Endothelial cell of umbilical vein (primary cell): ENCODE measurements around the gene CLSTN2. TPM values are rescaled to one million over a fixed set of nuclear protein-coding genes. Genes with fewer than 3 reads are reported as not detected.

Experiments used
- BruUV-seq: library from RNA; stranded (reverse); fragments of 400-500 nt; replicated peaks from 2 replicates; lab custom pipeline; 2021; lab: Mats Ljungman, UMichigan
- CTCF ChIA-PET: fragments of 300-600, 350-600 bp; sonication (Branson Sonifier 250); formaldehyde crosslinking; loops from one replicate; lab custom pipeline; 2021; ENCODE audit warnings: antibody characterized with exemption, inconsistent platforms; lab: Charles Lee
- POLR2A ChIA-PET: fragments of 300-600, 350-600 bp; sonication (Branson Sonifier 250); formaldehyde crosslinking; loops from one replicate; lab custom pipeline; 2021; ENCODE audit warnings: antibody characterized with exemption, inconsistent platforms; lab: Charles Lee
- DNase-seq: peaks from one replicate; pipeline ENCODE4 v3.0.0-alpha.2; 2011; ENCODE audit warnings: low read depth, low spot score
- FAIRE-seq: peaks from 2 replicates; lab custom pipeline; 2011; peaks lifted over from hg19 to GRCh38; lab: Jason Lieb, UNC
- H2AFZ ChIP-seq: 2 replicates; pipeline ENCODE4 v1.6.0; 2012; ENCODE audit warnings: low read depth, low read length, control low read depth, inconsistent platforms
- H3K27ac ChIP-seq: 2 replicates; pipeline ENCODE4 v1.5.1; 2011; ENCODE audit warnings: low read depth, mild to moderate bottlenecking, control low read depth, low read length, moderate library complexity; ENCODE audit not compliant: insufficient read depth
- H3K27me3 ChIP-seq, 2 experiments: 2 replicates each; pipeline versions ENCODE4 v1.6.0 to v1.6.1; 2011; ENCODE audit warnings: low read length in 2 of 2, mixed read lengths in 1 of 2; ENCODE audit not compliant: control insufficient read depth in 2 of 2, insufficient read depth in 2 of 2
- H3K36me3 ChIP-seq, 2 experiments: 2 replicates in 1 of 2; 3 replicates in 1 of 2; pipeline ENCODE4 v1.5.1; 2011; ENCODE audit warnings: low read length in 2 of 2, mild to moderate bottlenecking in 1 of 2, moderate library complexity in 1 of 2; ENCODE audit not compliant: control insufficient read depth in 2 of 2, insufficient read depth in 2 of 2; ENCODE audit errors: extremely low read depth in 1 of 2
- H3K4me1 ChIP-seq: 3 replicates; pipeline ENCODE4 v1.5.1; 2011; ENCODE audit warnings: mild to moderate bottlenecking, low read length; ENCODE audit not compliant: control insufficient read depth, insufficient read depth; ENCODE audit errors: extremely low read depth
- H3K4me2 ChIP-seq: 2 replicates; pipeline ENCODE4 v1.6.1; 2011; ENCODE audit warnings: low read length, control low read depth, mixed read lengths; ENCODE audit not compliant: insufficient read depth
- H3K4me3 ChIP-seq, 3 experiments: fragments of 200-600 bp in 1 of 3; sonication (generic), shearing (Covaris generic) in 1 of 3; replicated peaks in 1 of 3; 2 replicates each; pipeline ENCODE4 v1.5.1; 2011 to 2016; ENCODE audit warnings: control low read depth in 3 of 3, low read length in 3 of 3, mild to moderate bottlenecking in 2 of 3, inconsistent platforms in 1 of 3, low read depth in 1 of 3, moderate library complexity in 1 of 3; ENCODE audit not compliant: insufficient read depth in 1 of 3
- H3K79me2 ChIP-seq: 2 replicates; pipeline ENCODE4 v1.6.0; 2012; ENCODE audit warnings: low read length, inconsistent platforms; ENCODE audit not compliant: control insufficient read depth, insufficient read depth
- H3K9ac ChIP-seq: replicated peaks from 2 replicates; pipeline ENCODE3; 2011; ENCODE audit warnings: low read length, control low read depth; ENCODE audit not compliant: insufficient read depth; ENCODE audit errors: extremely low read depth
- H3K9me1 ChIP-seq: replicated peaks from 3 replicates; pipeline ENCODE4 v1.6.0; 2011; ENCODE audit warnings: mild to moderate bottlenecking, low read length; ENCODE audit not compliant: control insufficient read depth, insufficient read depth; ENCODE audit errors: extremely low read depth
- H3K9me3 ChIP-seq: replicated peaks from 2 replicates; pipeline ENCODE4 v1.5.1; 2012; ENCODE audit warnings: low read length, inconsistent platforms; ENCODE audit not compliant: control insufficient read depth, insufficient read depth
- H4K20me1 ChIP-seq: replicated peaks from 2 replicates; pipeline ENCODE3; 2011; ENCODE audit warnings: mild to moderate bottlenecking, low read length; ENCODE audit not compliant: control insufficient read depth, insufficient read depth; ENCODE audit errors: extremely low read depth
- EZH2 ChIP-seq: IDR thresholded peaks from 2 replicates; pipeline ENCODE4 v1.6.1; 2012; ENCODE audit warnings: borderline replicate concordance, low read depth, mild to moderate bottlenecking, moderate library complexity, low read length, inconsistent platforms; ENCODE audit not compliant: severe bottlenecking
- FOS ChIP-seq: IDR thresholded peaks from 2 replicates; pipeline ENCODE4 v1.6.1; 2011; ENCODE audit warnings: mild to moderate bottlenecking, low read length, moderate library complexity, borderline replicate concordance; ENCODE audit not compliant: insufficient read depth
- GATA2 ChIP-seq: IDR thresholded peaks from 2 replicates; pipeline ENCODE4 v1.7.0; 2011; ENCODE audit warnings: low read depth, mild to moderate bottlenecking, moderate library complexity, mixed read lengths, low read length; ENCODE audit not compliant: insufficient read length, insufficient read depth
- JUN ChIP-seq: IDR thresholded peaks from 2 replicates; pipeline ENCODE4 v1.6.1; 2011; ENCODE audit warnings: borderline replicate concordance, low read depth; ENCODE audit not compliant: insufficient read length, insufficient read depth
- MYC ChIP-seq: IDR thresholded peaks from one replicate; pipeline ENCODE4 v1.6.1; 2011; ENCODE audit warnings: mild to moderate bottlenecking, low read depth, low read length
- POLR2A ChIP-seq: IDR thresholded peaks from 2 replicates; pipeline ENCODE4 v1.6.1; 2012; ENCODE audit warnings: low read depth, mild to moderate bottlenecking, control low read depth, low read length
- POLR2AphosphoS5 ChIP-seq: IDR thresholded peaks from 2 replicates; pipeline ENCODE4 v1.6.1; 2012; ENCODE audit warnings: low read depth, mild to moderate bottlenecking, control low read depth, low read length, moderate library complexity; ENCODE audit not compliant: insufficient read depth
- dilution Hi-C: fragments of 300-500 bp; cut with MboI; formaldehyde crosslinking; loops from one replicate; pipeline ENCODE4 v1.15.0; 2019; ENCODE audit warnings: low sequenced_read_pairs; ENCODE audit not compliant: extremely low pct_ligation_motif_present
- intact Hi-C: fragments of 100-400 bp; cut with micrococcal nuclease; formaldehyde crosslinking; loops from one replicate; pipeline ENCODE4 v1.10.0; 2022
- polyA plus RNA-seq, 4 experiments: library from polyadenylated mRNA; depleted of rRNA in 3 of 4; stranded (reverse) in 3 of 4; unstranded in 1 of 4; fragments of >200 nt; gene quantifications; 2 replicates each; pipeline versions ENCODE4 v1.2.1 to v1.2.3, GENCODE V29; 2011 to 2012; ENCODE audit warnings: missing spikeins in 1 of 4
- total RNA-seq: library from RNA; stranded (reverse); gene quantifications from 2 replicates; pipeline ENCODE4 v1.2.3, GENCODE V29; 2021
- TF ChIP-seq, protein P1 (sequence below), 2 donors: IDR thresholded peaks; 1 replicate in 1 of 2; 2 replicates in 1 of 2; pipeline ENCODE4 v1.5.1; 2011; ENCODE audit warnings: low read length in 2 of 2, mild to moderate bottlenecking in 2 of 2, moderate library complexity in 2 of 2, control low read depth in 1 of 2, inconsistent platforms in 1 of 2, low read depth in 1 of 2; ENCODE audit not compliant: insufficient read depth in 1 of 2; ENCODE audit errors: extremely low read depth in 1 of 2
- TF ChIP-seq, protein P2 (sequence below): IDR thresholded peaks from 2 replicates; pipeline ENCODE4 v1.6.1; 2011; ENCODE audit not compliant: insufficient read depth, insufficient read length

Gene CLSTN2
- total and polyA plus RNA-seq, 2 donors (not counting 3 experiments of a cell fraction or from before 2014, with no cell fraction given) = 0.26 to 0.38 TPM

DNA sequence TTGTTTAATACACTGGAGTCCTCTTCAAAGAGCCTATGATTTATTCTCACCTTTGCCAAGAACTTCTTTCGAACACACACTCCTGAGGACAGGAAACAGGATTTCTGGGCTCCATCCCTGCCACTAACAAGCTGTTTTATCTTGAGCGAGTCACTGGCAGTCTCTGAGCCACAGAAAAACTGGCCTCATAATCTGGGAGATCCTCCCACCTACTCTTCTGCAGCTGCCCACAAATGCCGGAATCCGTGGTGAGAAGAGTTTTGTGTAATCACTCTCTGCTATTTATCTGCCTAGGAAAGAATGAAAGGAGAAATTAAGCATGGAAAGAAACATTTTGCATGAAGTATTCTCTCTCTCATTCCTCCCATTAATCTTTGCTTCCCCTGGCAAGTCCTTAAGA is 570.9 kb downstream of the CLSTN2 start:
- POLR2A ChIA-PET = no interaction called here
- no peaks in the 10 kb centered on the region for H3K9me3 ChIP-seq
- H4K20me1 ChIP-seq = no peaks in the 10 kb centered on the region
- no peaks in the 10 kb centered on the region for H3K9me1 ChIP-seq
- intact Hi-C loops = no loop called here
- no peaks in the 10 kb centered on the region for H3K4me1 ChIP-seq
- no peaks in the 10 kb centered on the region for H3K79me2 ChIP-seq
- H3K27ac ChIP-seq = no peak overlapping the region
- H3K4me3 ChIP-seq = no peak overlapping the region
- H3K36me3 ChIP-seq = no peaks in the 10 kb centered on the region
- FAIRE-seq (no peak), DNase-seq (no peak)
- H3K27me3 ChIP-seq = no peaks in the 10 kb centered on the region
- no peak overlapping the region for H2AFZ ChIP-seq
- no peak overlapping the region for H3K4me2 ChIP-seq
- H3K9ac ChIP-seq = no peak overlapping the region
- dilution Hi-C loops = no loop called here
- CTCF ChIA-PET = no interaction called here
- no TSS peak for BruUV-seq
- TF ChIP-seq POLR2AphosphoS5 (no peak), POLR2A (no peak), EZH2 (no peak), MYC (no peak), GATA2 (no peak), FOS (no peak), JUN (no peak)
- TF ChIP-seq, protein P1, sequence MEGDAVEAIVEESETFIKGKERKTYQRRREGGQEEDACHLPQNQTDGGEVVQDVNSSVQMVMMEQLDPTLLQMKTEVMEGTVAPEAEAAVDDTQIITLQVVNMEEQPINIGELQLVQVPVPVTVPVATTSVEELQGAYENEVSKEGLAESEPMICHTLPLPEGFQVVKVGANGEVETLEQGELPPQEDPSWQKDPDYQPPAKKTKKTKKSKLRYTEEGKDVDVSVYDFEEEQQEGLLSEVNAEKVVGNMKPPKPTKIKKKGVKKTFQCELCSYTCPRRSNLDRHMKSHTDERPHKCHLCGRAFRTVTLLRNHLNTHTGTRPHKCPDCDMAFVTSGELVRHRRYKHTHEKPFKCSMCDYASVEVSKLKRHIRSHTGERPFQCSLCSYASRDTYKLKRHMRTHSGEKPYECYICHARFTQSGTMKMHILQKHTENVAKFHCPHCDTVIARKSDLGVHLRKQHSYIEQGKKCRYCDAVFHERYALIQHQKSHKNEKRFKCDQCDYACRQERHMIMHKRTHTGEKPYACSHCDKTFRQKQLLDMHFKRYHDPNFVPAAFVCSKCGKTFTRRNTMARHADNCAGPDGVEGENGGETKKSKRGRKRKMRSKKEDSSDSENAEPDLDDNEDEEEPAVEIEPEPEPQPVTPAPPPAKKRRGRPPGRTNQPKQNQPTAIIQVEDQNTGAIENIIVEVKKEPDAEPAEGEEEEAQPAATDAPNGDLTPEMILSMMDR (IDR thresholded peaks at IDR 0.05; ENCODE audit: extremely low read depth in 1 of 2, insufficient read depth in 1 of 2, low read depth in 1 of 2, low read length in 2 of 2) = no peak
- TF ChIP-seq, protein P2, sequence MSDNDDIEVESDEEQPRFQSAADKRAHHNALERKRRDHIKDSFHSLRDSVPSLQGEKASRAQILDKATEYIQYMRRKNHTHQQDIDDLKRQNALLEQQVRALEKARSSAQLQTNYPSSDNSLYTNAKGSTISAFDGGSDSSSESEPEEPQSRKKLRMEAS = no peak
